22Rv1 (cell line): ENCODE results near the gene GSC2.

Source experiments
- ZFX ChIP-seq: fragments of 450-650 bp; IDR thresholded peaks from 2 replicates; pipeline ENCODE4 v1.6.1; 2017; ENCODE audit warnings: antibody characterized with exemption, borderline replicate concordance
- TF ChIP-seq, protein P1 (sequence below): fragments of 450-650 bp; IDR thresholded peaks from 2 replicates; pipeline ENCODE4 v1.5.1; 2017; ENCODE audit warnings: mild to moderate bottlenecking

DNA sequence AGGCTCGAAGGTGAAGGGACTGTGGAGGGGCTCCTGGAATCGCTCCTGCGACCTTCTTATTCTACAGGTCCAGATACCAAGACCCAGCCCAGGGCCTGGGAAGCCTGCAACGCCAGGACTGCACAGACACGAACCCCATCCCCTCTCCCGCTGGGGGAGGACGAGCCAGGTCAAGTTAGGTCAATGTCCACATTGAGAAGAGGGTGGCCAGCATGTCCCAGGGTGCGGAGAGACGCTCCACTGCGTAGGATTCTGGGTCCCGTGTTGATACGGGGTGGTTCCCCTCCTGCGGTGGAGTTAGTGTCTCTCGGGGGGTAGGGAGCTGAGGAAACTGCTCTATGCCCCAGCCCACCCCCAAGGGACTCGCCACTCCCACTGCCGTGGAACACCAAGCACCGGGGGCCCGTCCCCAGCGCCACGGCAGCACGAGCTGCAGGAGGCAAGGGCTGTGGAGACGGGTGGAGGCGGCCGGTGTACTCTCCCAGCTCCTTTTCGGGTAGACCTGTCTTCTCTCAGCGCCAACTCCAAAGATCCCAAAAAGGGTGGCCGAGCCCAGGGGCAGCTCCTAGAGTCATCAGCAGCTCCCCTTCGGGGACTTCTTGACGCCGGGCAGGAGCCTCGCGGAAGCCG, 1.6 kb downstream of the GSC2 start:
- TF ChIP-seq, protein P1, sequence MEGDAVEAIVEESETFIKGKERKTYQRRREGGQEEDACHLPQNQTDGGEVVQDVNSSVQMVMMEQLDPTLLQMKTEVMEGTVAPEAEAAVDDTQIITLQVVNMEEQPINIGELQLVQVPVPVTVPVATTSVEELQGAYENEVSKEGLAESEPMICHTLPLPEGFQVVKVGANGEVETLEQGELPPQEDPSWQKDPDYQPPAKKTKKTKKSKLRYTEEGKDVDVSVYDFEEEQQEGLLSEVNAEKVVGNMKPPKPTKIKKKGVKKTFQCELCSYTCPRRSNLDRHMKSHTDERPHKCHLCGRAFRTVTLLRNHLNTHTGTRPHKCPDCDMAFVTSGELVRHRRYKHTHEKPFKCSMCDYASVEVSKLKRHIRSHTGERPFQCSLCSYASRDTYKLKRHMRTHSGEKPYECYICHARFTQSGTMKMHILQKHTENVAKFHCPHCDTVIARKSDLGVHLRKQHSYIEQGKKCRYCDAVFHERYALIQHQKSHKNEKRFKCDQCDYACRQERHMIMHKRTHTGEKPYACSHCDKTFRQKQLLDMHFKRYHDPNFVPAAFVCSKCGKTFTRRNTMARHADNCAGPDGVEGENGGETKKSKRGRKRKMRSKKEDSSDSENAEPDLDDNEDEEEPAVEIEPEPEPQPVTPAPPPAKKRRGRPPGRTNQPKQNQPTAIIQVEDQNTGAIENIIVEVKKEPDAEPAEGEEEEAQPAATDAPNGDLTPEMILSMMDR, result no peak
- no peak for TF ChIP-seq ZFX
